ENCODE measurements around the gene LSM14B.

DNA sequence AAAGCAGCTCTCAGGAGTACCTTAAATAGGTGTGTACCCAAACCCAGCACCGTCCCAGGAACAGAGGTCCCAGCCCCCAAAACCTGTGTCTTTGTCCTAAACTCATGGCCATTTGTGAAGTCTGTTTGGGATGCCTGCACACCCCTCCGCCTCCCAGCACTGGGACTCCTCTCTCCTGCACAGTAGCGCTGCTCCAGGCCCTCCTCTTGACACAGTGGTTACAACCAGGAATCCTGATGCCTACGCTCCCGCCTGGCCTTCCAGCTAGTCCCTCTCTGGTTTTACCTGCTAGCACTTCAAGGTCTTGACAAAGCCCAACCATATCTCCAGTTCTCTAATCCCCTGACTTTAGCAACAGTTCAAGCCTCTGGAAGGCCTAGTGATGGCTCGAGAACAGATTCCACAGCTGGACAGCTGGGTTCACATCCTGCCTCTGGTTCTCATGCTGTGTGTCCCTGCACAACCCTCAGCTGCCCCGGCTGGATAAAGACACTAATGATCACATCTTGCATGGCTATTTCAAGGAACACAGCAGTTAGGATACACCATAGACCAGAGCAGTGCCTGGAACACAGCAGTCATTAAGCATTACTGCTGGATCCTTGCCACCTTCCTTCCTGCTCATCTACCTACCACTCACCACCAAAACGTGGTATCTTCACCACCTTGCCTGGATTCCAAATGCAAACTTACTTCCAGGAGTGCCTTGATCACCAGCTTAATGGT, 15.4 kb downstream of the LSM14B start:
- TF ChIP-seq, protein P1, sequence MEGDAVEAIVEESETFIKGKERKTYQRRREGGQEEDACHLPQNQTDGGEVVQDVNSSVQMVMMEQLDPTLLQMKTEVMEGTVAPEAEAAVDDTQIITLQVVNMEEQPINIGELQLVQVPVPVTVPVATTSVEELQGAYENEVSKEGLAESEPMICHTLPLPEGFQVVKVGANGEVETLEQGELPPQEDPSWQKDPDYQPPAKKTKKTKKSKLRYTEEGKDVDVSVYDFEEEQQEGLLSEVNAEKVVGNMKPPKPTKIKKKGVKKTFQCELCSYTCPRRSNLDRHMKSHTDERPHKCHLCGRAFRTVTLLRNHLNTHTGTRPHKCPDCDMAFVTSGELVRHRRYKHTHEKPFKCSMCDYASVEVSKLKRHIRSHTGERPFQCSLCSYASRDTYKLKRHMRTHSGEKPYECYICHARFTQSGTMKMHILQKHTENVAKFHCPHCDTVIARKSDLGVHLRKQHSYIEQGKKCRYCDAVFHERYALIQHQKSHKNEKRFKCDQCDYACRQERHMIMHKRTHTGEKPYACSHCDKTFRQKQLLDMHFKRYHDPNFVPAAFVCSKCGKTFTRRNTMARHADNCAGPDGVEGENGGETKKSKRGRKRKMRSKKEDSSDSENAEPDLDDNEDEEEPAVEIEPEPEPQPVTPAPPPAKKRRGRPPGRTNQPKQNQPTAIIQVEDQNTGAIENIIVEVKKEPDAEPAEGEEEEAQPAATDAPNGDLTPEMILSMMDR (IDR thresholded peaks at IDR 0.05): no peak
- TF ChIP-seq POLR2A (IDR thresholded peaks at IDR 0.05) (no peak), POLR2AphosphoS5 (IDR thresholded peaks at IDR 0.05; ENCODE audit: insufficient read depth in 1 of 2, low read depth in 1 of 2) (no peak)

All from vagina (tissue), 2 donors.